IMR-90 (cell line): ENCODE data around the gene SLC2A13.

Source experiments
- RAD21 ChIP-seq: IDR thresholded peaks from 2 replicates; pipeline ENCODE4 v1.6.1; 2012; ENCODE audit warnings: low read length, improper control_type of control experiment
- TF ChIP-seq, protein P1 (sequence below): conservative IDR thresholded peaks from 2 replicates; pipeline ENCODE4 v1.5.1; 2012; ENCODE audit warnings: mild to moderate bottlenecking, low read depth, low read length, improper control_type of control experiment

- TF ChIP-seq, protein P1, sequence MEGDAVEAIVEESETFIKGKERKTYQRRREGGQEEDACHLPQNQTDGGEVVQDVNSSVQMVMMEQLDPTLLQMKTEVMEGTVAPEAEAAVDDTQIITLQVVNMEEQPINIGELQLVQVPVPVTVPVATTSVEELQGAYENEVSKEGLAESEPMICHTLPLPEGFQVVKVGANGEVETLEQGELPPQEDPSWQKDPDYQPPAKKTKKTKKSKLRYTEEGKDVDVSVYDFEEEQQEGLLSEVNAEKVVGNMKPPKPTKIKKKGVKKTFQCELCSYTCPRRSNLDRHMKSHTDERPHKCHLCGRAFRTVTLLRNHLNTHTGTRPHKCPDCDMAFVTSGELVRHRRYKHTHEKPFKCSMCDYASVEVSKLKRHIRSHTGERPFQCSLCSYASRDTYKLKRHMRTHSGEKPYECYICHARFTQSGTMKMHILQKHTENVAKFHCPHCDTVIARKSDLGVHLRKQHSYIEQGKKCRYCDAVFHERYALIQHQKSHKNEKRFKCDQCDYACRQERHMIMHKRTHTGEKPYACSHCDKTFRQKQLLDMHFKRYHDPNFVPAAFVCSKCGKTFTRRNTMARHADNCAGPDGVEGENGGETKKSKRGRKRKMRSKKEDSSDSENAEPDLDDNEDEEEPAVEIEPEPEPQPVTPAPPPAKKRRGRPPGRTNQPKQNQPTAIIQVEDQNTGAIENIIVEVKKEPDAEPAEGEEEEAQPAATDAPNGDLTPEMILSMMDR = no peak
- TF ChIP-seq RAD21 = no peak
These were observed 185.2 kb downstream of the SLC2A13 start for GRCh38 chr12:39920647-39921046.
